H54 (cell line): ENCODE measurements around the gene HOXD10.

Experiments
- DNase-seq: peaks from one replicate; pipeline ENCODE4 v3.0.0; 2011; ENCODE audit warnings: low spot score, mixed read lengths; ENCODE audit not compliant: insufficient read length
- FAIRE-seq: peaks from 3 replicates; lab custom pipeline; 2011; peaks lifted over from hg19 to GRCh38; lab: Jason Lieb, UNC
- POLR2A ChIP-seq: IDR thresholded peaks from 2 replicates; pipeline ENCODE4 v1.6.1; 2011; ENCODE audit warnings: low read depth, mild to moderate bottlenecking, low read length

The HOXD10 gene

DNA sequence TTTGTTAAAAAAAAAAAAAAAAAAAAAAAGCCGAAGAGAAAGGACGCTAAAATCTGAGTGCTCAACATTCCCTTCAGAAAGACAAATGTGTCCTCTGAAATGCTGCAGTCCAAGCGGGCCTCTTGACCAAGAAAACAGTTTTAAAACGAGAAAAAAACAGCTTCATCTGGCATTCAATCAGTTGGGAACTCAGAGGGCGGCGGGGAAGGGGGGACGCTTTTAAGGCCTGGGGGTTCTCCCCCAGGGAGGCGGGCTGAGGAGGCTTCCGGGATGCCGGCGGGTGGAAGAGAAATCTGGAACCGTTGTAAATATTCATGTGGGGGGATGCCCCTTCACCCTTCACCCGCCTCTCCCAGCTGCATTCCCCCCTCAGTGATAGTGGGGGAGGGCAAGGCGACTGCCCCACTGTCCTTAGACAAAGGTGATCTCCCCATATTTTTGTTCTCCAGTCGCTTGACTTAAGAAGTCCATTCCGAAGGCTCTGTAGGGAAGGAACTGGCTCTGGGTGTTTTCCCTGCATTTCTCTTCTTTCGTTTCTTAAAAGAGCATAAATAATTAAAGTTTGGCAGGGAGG, 12.7 kb upstream of the HOXD10 start:
- FAIRE-seq (no peak), DNase-seq (no peak)
- 0 out of 2 replicates have a peak, but pooled peaks have one; percentile 17 for TF ChIP-seq POLR2A

DNA sequence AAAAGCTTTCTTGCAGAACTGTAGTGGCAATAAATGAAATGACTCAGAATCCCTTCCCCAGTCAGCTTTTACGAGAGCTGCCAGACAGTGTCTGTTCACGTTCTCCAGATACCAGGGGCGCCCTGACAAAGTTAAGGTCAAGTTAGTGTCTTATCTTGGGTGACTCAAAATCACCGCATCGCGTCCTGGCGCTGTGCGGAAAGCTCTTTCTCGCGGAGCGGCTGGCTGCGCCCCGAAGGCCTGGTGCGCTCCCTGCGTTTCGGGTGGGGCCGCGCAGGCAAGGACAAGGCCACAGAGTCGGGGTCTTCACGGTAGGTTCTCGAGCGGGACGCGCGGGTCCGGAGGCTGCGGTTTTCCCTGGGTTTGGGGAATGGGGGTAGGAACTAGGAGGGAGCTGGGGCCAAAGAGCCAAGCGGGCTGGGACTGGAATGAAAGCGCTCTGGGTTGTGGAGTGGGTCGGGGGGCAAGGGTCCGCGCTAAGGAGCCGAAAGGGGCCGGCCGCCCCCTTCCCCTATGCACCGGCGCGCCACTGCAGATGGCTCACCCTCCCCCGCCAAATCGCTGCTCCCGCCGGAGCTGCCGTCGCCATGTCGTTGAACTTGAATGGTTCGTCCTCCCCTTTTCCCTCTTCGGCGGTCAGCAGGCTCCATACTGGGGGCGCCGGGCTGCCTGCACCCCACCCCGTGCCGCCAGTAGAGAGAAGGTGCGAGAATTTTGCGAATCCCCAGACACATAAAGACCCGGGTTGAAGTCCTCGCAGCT, 12.1 kb upstream of the HOXD10 start:
- FAIRE-seq (peak; percentile 52), DNase-seq (peak; percentile 92)
- peak; percentile 76 for TF ChIP-seq POLR2A

DNA sequence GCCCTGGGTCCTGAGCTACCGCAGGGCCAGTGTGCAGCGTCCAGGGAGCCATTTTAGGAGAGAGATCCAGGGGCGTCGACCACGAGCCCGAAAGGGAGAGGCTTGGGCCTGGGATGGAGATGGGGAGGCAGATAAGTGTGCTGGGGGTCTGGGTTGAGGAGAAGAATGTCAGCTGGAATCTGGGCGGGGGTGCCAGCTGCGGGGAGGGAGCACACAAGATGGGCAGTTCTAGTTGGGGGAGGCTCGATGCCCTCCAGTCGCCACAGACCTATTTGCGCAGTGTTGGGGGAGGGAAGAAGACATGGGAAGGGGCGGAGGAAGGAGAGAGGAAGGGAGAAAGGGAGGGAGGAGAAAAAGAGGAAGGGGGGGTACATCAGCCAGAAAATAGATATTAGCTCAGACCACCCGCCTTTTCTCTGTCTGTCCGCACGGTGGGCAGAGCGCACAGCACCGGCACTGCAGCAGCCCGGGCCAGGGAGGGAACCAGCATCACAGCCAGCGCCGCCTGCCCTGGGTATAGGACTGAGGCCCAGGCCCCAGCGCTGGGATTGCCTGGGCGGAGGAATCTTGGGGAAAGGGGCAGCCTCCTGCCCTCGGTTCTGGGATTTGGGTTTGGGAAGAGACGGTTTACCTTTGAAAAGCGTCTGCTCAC, 11.4 kb upstream of the HOXD10 start:
- FAIRE-seq (no peak), DNase-seq (peak; percentile 69)
- peak; percentile 59 for TF ChIP-seq POLR2A

DNA sequence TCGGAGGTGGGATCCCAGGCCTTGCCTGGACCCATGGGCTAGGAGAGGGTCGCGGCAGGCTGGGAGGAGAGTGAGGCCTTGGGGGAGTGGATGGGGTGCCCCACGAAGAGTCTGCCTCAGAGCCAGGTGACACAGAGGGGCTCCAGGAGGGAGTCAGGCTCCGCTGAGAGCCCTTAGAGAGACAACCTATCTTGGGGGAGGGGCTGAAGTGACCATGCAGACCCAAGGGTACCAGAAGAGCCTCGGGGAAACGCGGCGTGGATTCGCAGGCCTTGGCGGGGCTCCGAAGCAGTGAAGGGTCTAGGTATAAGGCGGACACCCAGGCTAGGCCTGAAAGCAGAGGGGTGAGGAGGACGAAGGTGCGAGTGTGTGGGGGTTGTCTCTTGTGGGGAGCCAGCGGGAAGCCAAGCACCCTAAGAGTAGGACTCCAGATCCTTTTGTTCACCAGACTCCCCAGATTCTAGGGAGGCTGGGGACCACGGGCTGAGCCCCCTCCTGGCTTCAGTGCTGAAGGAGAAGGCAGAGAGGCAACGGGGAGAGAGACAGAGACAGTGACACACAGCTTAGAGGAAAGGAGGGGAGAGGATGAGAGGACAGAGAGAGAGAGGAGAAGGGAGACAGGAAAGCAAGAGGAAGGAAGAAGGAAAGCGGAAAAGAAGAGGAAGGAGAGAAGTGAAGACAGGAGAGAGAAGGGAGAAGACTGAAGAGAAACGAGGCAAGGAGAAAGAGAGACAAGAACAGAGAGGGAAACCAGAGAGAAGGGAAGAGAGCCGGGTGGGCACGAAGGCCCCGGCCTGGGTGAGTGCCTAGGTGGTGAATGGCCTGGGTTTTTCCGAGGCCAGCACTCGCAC, 10.6 kb upstream of the HOXD10 start:
- no peak for FAIRE-seq
- DNase-seq = no peak
- TF ChIP-seq POLR2A = no peak

DNA sequence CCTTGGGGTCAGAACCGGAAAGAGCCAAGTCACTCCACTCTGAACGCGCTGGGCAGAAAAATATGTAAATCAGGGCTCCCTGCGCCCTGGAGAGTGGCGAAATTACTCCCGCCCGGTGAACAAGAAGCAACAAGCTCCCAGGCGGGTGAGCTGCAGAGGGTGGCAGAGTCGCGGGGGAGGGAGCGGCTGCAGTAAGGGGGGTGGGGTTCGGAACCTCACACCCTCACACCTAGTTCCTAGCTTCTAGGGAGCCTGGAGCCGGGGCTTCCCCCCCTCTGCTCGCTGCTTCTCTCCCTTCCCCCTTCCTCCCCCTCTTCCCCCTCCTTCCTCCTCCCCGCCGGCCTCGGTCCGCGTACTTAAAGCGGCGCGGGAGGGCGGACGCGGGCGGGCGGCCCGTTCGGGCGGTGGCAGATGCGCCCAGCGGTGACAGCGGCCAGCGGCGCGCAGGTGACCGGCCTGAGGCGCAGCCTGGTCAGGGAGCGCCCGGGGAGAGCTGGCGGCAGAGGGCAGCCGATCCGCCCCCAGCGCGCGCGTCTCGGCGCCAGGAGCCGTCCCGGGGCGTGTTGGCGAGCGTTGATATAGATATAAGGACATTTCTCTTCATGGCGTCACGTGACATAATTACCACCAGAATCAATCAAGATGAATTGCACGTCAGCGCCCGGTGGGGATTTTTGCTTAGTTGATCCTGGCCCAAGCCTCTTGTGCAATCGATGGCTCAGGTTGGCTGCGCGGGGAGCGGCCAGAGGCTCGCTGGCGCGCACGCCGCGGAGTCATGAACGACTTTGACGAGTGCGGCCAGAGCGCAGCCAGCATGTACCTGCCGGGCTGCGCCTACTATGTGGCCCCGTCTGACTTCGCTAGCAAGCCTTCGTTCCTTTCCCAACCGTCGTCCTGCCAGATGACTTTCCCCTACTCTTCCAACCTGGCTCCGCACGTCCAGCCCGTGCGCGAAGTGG, 9.7 kb upstream of the HOXD10 start, which contains the start of gene HOXD11:
TSS of gene HOXD11 (plus strand) at position 700 of the 959 bp plus-strand sequence. CDS start at position 776, 76 bp downstream.
- FAIRE-seq (peak; percentile 30), DNase-seq (peak; percentile 90)
- no peak for TF ChIP-seq POLR2A

DNA sequence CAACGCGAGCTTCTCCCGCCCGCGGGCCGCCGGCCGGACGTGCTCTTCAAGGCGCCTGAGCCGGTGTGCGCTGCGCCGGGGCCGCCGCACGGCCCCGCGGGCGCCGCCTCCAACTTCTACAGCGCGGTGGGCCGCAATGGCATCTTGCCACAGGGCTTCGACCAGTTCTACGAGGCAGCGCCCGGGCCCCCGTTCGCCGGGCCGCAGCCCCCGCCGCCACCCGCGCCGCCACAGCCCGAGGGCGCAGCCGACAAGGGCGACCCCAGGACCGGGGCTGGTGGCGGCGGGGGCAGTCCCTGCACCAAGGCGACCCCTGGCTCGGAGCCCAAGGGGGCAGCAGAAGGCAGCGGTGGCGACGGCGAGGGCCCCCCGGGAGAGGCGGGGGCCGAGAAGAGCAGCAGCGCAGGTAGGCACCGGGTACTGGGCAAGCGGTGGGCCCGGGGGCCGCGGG, 8.8 kb upstream of the HOXD10 start:
- FAIRE-seq (no peak), DNase-seq (no peak)
- no peak for TF ChIP-seq POLR2A

DNA sequence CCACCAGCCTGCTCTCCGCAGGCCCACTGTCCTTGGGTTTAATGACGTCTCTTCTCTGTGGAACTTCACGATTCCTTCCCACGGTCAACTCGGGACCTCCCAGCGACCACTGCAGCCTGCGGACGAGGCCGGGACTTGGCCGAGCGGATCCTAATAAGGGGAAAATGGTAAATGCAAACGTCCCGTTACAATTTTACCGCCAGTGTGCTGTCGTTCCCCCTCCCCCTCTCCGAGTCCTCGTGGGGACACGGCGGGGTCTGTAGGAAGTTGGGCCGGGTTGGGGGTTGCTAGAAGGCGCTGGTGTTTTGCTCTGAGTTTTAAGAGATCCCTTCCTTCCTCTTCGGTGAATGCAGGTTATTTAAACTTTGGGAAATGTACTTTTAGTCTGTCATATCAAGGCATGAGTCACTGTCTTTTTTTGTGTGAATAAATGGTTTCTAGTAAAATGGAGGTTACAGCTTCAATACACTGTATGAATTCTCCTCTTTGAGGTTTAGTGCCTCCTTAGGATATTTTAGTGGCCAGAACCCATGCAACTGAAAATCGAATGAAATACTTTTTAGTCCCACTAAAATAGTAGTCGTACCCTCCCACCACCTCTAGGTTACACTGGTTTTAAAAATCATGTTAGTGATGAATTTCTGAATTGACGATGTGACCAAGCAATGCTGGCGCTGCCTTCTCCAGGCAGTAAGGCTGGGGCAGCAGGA, 7.2 kb upstream of the HOXD10 start:
- no peak for TF ChIP-seq POLR2A
- no peak for DNase-seq
- FAIRE-seq = no peak

DNA sequence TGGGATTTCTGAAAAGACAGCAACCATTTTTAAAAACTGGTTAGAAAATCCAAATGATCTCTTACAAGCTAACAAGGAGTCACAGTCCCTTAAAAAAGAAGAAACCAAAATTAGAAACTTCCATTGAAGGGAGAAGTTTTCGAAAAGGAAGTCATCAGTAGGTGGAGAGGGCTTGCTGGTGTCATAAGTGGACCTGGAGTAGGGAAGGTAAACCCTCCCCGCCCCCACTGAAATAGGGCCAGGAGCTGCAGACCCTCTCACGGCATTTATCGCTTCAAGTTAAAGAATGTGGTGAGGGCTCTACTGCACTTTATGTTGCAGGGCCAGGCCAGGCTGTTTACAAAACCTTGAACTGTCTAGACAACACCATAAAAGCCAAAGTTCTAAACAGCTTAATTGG, 6.6 kb upstream of the HOXD10 start:
- DNase-seq (no peak), FAIRE-seq (no peak)
- no peak for TF ChIP-seq POLR2A

DNA sequence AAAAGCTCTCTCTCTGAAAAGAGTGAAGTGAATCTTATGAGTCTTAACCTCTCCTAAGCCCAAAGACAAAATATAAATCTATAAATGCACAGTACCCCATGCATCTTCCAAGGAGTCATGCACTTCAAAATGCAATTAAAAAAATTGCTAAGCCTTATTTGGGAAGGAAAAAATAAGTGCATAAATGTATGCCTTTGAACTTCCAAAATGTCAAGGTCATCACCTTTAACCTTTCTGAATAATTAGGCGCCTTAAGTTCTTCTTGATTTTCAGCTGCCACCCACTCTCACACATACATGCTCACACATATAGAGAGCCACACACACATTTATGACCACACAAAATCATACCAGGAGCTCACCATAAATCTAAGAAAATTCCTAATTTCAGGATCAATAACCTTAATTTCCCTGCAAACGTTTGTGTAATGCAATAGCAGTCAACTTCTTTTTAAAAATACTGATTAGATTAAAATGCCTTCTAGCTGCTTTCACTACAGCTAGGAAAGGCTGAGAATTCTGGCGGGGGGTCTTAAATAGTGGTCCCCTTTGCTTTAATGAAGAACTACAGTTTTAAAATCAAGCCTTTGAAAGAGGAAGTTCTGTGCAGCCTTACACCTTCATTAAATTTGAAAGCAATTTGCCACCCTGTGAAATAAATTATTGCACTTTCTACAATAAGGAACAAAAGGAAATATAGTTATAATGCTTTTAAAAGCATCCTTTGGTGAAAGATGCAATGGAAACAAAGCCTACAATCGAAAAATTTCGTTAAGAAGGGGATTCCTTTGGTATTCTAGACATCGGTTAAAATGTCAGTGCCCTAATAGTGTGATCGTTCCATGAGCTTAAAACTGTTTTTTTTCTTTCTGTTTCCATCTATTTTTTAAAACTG, 5.9 kb upstream of the HOXD10 start:
- no peak for FAIRE-seq
- DNase-seq = no peak
- TF ChIP-seq POLR2A = no peak

DNA sequence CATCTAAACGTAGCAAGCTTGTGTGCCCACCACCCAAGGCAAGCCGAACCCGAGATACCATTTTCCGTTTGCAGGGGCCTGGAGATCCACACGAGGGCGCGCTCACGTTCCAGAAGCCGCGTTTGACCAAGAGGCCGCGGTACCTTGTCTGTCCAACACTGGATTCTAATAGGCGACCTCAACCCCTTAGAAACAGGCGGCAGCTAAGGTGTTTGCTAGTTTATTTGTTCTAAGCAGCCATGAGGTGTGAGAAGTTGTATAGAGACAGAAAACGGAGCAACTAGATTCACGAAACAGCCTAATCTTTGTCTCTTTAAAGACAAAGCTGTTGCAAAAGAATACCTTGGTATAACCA, 5.3 kb upstream of the HOXD10 start:
- TF ChIP-seq POLR2A = no peak
- FAIRE-seq (no peak), DNase-seq (no peak)

DNA sequence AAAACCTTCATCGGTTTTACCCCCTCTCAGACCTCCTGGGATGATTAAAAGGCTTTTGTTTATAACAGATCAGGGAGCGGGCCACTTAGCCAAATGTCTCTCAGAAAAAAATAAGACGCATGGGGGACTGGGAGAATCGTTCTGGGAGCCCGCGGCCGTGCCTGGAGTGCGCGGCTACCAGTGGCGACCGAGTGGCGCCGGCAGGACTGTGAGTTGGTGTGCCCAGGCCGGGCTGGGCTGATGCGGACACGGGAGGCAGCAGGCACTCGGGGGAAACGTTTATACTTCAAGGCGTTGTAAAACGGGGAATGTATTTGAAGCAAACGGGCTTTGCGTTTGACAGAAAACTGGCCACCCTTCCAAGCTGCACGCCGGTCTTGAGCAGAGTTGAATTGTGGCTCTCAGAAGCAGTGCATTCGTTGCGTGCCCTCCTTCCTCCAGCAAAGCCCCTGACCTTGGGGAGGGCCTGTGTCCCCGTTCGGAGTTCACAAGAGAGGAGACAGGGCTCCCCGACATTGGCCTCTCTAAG, 4.7 kb upstream of the HOXD10 start:
- no peak for DNase-seq
- no peak for FAIRE-seq
- no peak for TF ChIP-seq POLR2A
